Adipocyte (in vitro differentiated cells): ENCODE data around the gene ZNF32.
"Not testable (repeated sequence)": the region's sequence is repeated elsewhere in the genome, so short reads cannot be mapped to it uniquely, and the experiment has no call there.

Experiments
- DNase-seq: peaks from one replicate; pipeline ENCODE4 v3.0.0-alpha.2; 2015; ENCODE audit warnings: low read depth
- H3K27me3 ChIP-seq: replicated peaks from 2 replicates; pipeline ENCODE4 v1.7.0; 2013; ENCODE audit warnings: mild to moderate bottlenecking, low read length, moderate library complexity; ENCODE audit not compliant: control insufficient read depth, insufficient read depth
- H3K36me3 ChIP-seq: 2 replicates; pipeline ENCODE4 v1.7.0; 2013; ENCODE audit warnings: low read length, mild to moderate bottlenecking, moderate library complexity; ENCODE audit not compliant: control insufficient read depth, insufficient read depth, severe bottlenecking
- H3K4me1 ChIP-seq: 2 replicates; pipeline ENCODE4 v1.7.0; 2013; ENCODE audit warnings: mild to moderate bottlenecking, low read length, moderate library complexity; ENCODE audit not compliant: control insufficient read depth, insufficient read depth
- H3K4me3 ChIP-seq: 2 replicates; pipeline ENCODE4 v1.7.0; 2013; ENCODE audit warnings: mild to moderate bottlenecking, low read length, moderate library complexity
- H3K9ac ChIP-seq: 2 replicates; pipeline ENCODE4 v1.7.0; 2013; ENCODE audit warnings: mild to moderate bottlenecking, low read length, moderate library complexity
- H3K9me3 ChIP-seq: 2 replicates; pipeline ENCODE4 v1.7.0; 2013; ENCODE audit warnings: mild to moderate bottlenecking, low read length, moderate library complexity; ENCODE audit not compliant: control insufficient read depth

Gene ZNF32

DNA sequence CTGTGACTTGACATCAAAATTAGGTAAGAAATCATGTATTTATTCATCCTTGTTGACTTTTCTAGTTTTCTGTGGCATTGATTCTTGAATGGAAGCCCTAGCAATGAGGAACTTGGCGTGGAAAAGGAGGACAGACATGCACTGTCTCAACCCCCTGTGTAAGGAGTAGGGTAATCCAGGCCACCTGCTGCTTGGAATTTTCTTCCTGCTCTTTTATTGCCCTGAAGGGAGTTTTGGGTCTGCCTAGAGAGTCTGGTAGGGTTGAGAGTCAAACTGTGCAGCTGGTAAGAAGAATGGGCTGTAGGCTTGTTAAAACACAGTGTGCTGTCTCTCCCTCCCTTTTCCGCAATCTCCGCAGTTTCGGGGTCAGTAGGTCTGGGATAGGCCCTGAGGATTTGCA is 19.7 kb downstream of the ZNF32 start:
- no peak overlapping the region for H3K4me3 ChIP-seq
- no peaks in the 10 kb centered on the region for H3K36me3 ChIP-seq
- H3K9ac ChIP-seq = no peak overlapping the region
- no peaks in the 10 kb centered on the region for H3K4me1 ChIP-seq
- no peak for DNase-seq
- no peaks in the 10 kb centered on the region for H3K27me3 ChIP-seq
- no peaks in the 10 kb centered on the region for H3K9me3 ChIP-seq

DNA sequence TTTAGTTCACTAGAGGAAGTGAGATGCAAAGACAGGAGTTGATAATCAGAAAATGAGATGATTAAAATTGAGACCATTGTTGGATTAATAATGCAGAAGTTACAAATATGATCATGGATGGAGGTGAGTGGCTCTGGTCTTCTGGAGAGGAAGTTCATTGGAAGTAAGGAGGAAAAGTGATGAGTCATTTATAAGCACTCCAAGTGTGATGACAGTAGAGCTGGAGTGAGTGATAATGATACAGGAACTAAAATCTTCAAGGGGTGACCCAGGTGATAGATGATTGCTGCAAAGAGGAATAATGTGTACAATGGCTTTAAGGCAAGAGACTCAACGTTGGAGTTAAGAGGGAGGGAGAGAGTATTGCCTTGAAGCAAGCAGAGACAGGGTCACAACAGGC is 20.7 kb downstream of the ZNF32 start:
- Histone ChIP-seq H3K9me3 (no peaks in the 10 kb centered on the region), H3K4me1 (no peaks in the 10 kb centered on the region), H3K27me3 (no peaks in the 10 kb centered on the region), H3K36me3 (no peaks in the 10 kb centered on the region), H3K9ac (no peak overlapping the region), H3K4me3 (no peak overlapping the region)
- no peak for DNase-seq

DNA sequence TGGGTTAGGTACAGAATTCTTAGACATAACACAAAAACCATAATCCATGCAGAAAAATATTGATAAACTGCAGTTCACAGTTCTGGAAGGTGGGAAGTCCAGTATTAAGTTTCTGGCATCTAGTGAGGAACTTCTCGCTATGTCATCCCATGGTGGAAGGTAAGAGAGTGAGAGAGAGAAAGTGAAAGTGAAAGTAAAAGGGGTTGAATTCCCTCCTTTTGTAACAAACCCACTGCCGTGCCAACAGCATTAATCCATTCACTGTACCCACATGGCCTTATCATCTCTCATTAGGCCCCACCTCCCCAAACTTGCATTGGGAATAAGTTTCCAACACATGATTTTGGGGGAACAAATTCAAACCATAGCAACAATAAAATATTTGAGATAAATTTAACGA is 25.3 kb downstream of the ZNF32 start:
- Histone ChIP-seq H3K9me3 (peaks cover 18% of the 10 kb centered on the region), H3K4me3 (peak overlapping the region; percentile 55), H3K9ac (no peak overlapping the region), H3K36me3 (no peaks in the 10 kb centered on the region), H3K27me3 (no peaks in the 10 kb centered on the region), H3K4me1 (no peaks in the 10 kb centered on the region)
- DNase-seq = peak; percentile 19

DNA sequence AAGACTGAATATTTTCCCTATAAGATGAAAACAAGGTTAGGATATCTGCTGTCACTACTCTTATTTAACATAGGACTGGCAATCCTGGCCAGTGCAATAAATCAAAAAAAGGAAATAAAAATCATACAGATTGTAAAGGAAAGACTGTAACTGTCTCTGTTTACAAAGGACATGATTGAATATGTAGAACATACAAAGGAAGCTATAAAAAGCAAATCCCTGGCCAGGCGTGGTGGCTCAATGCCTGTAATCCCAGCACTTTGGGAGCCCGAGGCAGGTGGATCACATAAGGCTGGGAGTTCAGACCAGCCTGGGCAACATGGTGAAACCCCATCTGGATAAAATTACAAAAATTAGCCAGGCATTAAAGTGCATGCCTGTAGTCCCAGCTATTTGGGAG is 26.6 kb downstream of the ZNF32 start:
- Histone ChIP-seq H3K4me1 (no peaks in the 10 kb centered on the region), H3K9me3 (peaks cover 30% of the 10 kb centered on the region), H3K27me3 (no peaks in the 10 kb centered on the region), H3K36me3 (peaks cover 10% of the 10 kb centered on the region), H3K9ac (no peak overlapping the region), H3K4me3 (no peak overlapping the region)
- no peak for DNase-seq

DNA sequence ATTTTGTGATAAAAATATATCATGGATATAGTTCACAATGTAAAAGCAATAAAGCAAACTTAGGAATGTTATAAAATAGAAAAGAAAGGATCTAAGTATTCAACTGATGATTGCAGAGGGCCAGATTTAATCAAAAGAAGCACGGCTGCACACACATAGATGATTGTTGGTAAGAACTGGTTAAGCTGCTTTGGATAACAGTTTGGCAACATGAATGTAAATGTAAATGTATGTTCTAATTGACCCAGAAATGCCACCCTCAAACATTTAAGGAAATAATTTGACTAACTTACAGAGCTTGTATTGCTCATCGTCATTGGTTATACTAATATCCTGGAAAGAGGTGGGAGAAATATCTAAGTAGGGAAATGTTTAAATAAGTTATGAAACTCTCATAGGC is 29.3 kb downstream of the ZNF32 start:
- Histone ChIP-seq H3K27me3 (no peaks in the 10 kb centered on the region), H3K4me1 (no peaks in the 10 kb centered on the region), H3K9ac (no peak overlapping the region), H3K9me3 (peaks cover 54% of the 10 kb centered on the region), H3K36me3 (peaks cover 35% of the 10 kb centered on the region), H3K4me3 (no peak overlapping the region)
- DNase-seq = no peak

DNA sequence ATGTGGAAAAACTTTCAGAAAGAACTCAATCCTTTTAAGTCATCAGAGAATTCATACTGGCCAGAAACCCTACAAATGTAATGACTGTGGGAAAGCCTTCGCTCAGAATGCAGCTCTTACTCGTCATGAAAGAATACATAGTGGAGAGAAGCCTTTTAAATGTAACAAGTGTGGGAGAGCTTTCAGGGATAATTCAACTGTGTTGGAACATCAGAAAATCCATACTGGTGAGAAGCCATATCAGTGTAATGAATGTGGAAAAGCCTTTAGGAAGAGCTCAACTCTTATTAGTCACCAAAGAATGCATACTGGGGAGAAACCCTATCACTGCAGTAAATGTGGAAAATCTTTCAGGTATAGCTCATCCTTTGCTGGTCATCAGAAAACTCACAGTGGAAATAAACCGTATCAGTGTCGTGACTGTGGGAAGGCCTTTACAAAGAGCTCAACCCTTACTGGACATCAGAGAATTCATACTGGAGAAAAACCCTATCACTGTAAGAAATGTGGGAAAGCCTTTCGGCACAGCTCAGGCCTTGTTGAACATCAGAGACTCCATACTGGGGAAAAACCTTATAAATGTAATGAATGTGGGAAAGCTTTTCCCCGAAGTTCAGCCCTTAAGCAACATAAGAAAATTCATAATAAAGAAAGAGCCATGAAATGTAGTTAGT is 31.8 kb downstream of the ZNF32 start:
- no peaks in the 10 kb centered on the region for H3K27me3 ChIP-seq
- peaks cover 55% of the 10 kb centered on the region for H3K9me3 ChIP-seq
- H3K36me3 ChIP-seq = peaks cover 47% of the 10 kb centered on the region
- H3K4me3 ChIP-seq = peak overlapping the region; percentile 59
- no peak overlapping the region for H3K9ac ChIP-seq
- DNase-seq = no peak
- peaks cover 5% of the 10 kb centered on the region for H3K4me1 ChIP-seq

DNA sequence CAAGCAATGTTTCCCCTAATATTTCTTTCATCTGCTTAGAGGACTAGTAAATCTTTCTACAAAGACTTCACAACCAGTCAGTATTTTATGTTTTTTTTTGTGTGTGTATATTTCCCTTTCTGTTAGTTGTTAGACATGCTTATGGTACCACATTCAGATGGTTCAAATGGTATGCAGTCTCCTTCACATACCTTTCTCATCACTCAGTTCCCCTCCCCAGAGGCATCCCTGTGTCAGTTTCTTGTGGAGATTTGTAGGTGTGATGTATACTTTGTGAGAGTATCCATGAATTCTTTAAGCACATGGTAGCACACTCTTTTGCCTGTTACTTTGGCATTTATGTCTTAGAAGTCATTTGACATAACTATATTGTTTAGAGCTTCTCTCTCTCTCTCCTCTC is 38.0 kb downstream of the ZNF32 start:
- Histone ChIP-seq H3K4me3 (no peak overlapping the region), H3K9me3 (peaks cover 16% of the 10 kb centered on the region), H3K36me3 (peaks cover 45% of the 10 kb centered on the region), H3K4me1 (peaks cover 10% of the 10 kb centered on the region), H3K27me3 (no peaks in the 10 kb centered on the region), H3K9ac (no peak overlapping the region)
- DNase-seq = peak; percentile 9

DNA sequence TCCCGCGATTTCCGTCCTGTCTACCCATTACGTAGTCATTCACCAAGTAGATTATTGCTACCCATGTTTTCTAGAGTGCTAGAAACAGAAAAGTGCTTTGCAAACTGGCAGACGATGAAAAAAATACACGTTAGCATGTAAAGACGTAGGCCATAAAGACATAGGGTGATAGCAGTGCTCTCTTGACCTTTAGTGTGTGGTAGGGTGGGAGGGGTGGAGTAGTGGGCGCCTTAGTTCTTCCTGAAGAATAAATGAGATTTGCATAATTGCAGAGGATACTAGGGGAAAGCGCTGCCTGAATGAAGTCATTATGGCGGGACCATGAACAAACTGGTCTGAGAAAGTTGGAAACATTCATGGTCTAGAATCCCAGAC is 41.5 kb downstream of the ZNF32 start:
- Histone ChIP-seq H3K9ac (peak overlapping the region; percentile 80), H3K9me3 (peaks cover 6% of the 10 kb centered on the region), H3K4me1 (peaks cover 4% of the 10 kb centered on the region), H3K27me3 (no peaks in the 10 kb centered on the region), H3K36me3 (peaks cover 25% of the 10 kb centered on the region), H3K4me3 (peak overlapping the region; percentile 83)
- DNase-seq = no peak

DNA sequence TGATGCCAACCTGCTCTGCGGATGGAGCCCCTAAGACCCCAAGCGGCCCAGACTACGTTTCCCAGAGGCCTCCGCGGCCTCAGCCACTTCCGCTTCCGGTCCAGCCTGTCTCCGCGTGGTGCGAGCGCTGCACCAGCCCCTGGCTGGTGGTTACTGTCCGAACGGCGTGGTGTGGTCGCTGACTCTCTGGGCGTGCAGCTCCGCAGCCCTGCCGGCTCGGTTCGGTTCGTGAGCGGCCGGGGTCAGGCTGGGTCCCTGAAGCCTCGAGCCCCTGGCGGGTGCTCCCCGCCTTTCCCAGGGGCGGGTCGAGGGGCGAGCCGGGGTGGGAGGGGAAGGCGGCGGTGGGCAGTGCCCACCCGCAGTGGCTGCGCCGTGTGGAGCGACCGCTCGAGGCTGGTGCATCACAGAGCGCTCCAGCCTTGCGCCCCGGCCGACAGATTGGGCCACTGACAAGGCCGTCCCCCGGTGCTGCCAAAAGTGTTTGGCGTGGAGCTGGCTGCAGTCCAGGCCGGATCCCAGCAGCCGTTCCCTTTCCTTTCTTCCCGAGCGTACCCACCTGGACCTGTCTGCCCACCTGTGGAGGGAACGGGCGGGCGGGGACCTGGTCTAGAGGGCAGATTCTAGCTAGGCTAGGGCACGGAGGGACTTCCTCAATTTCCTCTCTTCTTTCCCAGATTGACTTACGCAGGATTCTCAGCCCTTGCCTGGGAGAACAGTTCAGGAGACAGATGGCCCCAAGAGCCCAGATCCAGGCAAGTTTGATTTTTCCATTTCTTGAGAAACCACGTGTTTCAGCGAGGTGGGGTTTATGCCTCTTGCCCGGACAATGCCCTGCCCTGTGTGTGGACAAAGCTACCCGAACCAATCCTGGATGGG is 42.1 kb downstream of the ZNF32 start, which contains the start of gene ZNF485:
Gene ZNF485 (plus strand): TSS at position 116 of the 876 bp plus-strand sequence. CDS start 613 bp downstream, at position 729.
- H3K36me3 ChIP-seq = peaks cover 19% of the 10 kb centered on the region
- peak within 1 kb of the TSS; percentile 83 for H3K4me3 ChIP-seq
- H3K4me1 ChIP-seq = peaks cover 4% of the 10 kb centered on the region
- DNase-seq = peak; percentile 84
- peaks cover 4% of the 10 kb centered on the region for H3K9me3 ChIP-seq
- H3K9ac ChIP-seq = peak within 1 kb of the TSS; percentile 80
- no peaks in the 10 kb centered on the region for H3K27me3 ChIP-seq

DNA sequence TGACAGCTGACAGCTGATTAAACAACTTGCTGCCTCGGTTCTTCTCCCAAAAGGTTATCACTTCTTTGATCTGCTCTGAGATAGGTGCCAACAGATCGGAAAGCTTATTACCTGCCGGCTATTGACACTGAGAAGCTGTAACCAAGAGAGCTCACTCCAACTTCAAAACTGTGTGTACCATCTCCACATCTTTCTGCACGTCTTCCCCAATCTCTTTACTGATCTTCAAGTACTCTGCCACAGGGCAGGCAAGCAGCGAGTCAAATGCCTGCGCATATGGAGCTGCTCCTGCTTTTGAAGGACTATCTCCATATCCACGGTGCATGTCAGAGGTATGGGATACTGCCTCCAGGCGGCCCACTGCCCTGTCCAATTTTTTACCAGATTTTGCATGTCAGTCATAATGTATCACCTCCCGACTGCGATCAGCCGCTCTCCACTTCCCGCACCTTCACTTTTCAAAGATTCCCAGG is 42.8 kb downstream of the ZNF32 start:
- Histone ChIP-seq H3K4me3 (peak overlapping the region; percentile 83), H3K9ac (peak overlapping the region; percentile 80), H3K36me3 (peaks cover 13% of the 10 kb centered on the region)

DNA sequence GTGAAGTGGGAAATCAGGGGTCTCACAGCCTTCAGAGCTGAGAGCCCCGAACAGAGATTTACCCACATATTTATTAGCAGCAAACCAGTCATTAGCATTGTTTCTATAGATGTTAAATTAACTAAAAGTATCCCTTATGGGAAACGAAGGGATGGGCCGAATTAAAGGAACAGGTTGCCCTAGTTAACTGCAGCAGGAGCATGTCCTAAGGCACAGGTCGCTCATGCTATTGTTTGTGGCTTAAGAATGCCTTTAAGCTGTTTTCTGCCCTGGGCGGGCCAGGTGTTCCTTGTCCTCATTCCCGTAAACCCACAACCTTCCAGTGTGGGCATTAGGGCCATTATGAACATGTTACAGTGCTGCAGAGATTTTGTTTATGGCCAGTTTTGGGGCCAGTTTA is 47.1 kb downstream of the ZNF32 start:
- not testable (repeated sequence) for DNase-seq, H3K4me1 ChIP-seq, H3K4me3 ChIP-seq

More for the DNA sequence above, 42.8 kb downstream of the ZNF32 start:
- H3K27me3 ChIP-seq = no peaks in the 10 kb centered on the region
- peaks cover 7% of the 10 kb centered on the region for H3K4me1 ChIP-seq
- H3K9me3 ChIP-seq = peaks cover 4% of the 10 kb centered on the region
- DNase-seq = no peak

More for the DNA sequence above, 47.1 kb downstream of the ZNF32 start:
- H3K36me3 ChIP-seq, H3K27me3 ChIP-seq, H3K9ac ChIP-seq, H3K9me3 ChIP-seq: not testable (repeated sequence)
